ENCODE results near the gene CCND1. TPM values are rescaled to one million over a fixed set of nuclear protein-coding genes. Genes with fewer than 3 reads are reported as not detected.

CCND1 gene
- total and polyA plus RNA-seq, 7 donors: 7.7 to 56.8 (median 15.0) TPM

DNA sequence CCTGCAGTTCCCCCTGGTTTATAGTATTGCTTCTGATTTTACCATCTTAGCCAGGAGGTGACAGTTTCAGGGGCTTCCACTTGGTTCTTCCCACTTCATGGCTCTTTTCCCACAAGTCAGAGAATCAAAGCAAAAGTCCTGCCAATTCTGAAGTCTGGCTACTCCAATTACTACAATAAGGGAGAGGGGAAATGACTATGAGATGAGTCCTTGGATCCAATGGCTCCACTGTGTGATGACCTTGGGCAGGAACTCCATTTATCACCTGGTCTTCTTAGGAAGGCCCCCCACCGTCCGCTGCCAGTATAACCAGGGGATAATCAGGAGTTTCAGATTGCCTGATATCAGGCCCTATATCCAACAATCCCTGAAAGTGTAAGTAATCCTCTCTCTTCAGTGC, 31.6 kb upstream of the CCND1 start:
- no peak for TF ChIP-seq EP300 (IDR thresholded peaks at IDR 0.05)
- no peak for TF ChIP-seq POLR2A (IDR thresholded peaks at IDR 0.05)
- TF ChIP-seq, protein P1, sequence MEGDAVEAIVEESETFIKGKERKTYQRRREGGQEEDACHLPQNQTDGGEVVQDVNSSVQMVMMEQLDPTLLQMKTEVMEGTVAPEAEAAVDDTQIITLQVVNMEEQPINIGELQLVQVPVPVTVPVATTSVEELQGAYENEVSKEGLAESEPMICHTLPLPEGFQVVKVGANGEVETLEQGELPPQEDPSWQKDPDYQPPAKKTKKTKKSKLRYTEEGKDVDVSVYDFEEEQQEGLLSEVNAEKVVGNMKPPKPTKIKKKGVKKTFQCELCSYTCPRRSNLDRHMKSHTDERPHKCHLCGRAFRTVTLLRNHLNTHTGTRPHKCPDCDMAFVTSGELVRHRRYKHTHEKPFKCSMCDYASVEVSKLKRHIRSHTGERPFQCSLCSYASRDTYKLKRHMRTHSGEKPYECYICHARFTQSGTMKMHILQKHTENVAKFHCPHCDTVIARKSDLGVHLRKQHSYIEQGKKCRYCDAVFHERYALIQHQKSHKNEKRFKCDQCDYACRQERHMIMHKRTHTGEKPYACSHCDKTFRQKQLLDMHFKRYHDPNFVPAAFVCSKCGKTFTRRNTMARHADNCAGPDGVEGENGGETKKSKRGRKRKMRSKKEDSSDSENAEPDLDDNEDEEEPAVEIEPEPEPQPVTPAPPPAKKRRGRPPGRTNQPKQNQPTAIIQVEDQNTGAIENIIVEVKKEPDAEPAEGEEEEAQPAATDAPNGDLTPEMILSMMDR (IDR thresholded peaks at IDR 0.05): no peak
- no peak for TF ChIP-seq POLR2AphosphoS5 (IDR thresholded peaks at IDR 0.05)
- Histone ChIP-seq H3K27me3 (no peaks in the 10 kb centered on the region), H3K4me1 (no peaks in the 10 kb centered on the region), H3K4me3 (no peak overlapping the region), H3K27ac (no peak overlapping the region), H3K36me3 (no peaks in the 10 kb centered on the region), H3K9me3 (peaks cover 0 to 10% (median 0%) of the 10 kb centered on the region in 4 donors)
- intact Hi-C loops (cut with DNase I): no loop called here
- 95 to 96% methylated on average over 2 of the region's 2 CpGs for WGBS, 2 donors
- DNase-seq: no peak

DNA sequence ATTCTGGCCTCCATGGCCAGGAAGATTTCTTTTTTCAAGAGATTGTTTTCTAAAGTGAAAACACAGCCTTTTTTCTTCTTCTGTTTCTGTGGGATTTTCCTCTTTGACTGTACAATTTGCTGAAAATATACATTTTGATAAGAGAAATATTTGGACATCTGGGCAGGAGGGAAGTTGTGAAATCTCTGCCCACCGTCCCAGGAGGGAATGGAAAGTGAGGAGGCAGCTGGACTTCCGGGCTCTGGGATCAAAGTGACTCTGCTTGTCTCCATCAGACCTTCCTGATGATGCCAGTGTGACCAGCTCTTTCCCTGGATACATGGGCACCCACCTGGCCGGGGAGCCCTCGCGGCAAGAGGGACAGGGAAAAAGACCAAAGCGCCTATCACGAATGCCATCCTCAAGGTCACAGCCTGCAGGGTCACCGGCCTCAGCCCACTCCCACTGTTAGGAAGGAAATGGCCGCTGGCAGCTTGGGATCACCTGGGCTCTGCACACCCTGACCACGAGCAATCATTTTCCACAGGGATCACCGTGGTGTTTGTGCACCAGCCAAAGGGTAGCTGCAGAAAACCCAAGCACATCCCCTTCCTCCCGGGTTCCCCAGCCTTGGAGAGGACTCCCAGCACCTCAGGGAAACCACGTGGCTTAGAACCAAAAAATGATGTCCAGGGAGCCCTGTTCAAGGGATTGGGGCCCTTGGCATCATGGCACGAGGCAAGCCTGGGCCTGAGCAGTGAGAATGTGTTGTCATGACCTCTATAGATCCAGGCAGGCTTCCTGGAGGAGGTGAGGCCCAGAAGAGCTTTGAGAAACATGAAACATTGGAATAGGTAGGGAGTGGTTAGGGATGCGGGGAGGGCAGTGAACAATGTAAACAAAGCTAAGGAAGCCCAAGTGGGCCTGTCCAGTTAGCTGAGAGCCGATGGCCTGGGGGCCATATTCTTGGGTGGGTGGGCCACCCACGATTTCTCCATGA, 29.1 kb upstream of the CCND1 start:
- no peak for DNase-seq
- 77% methylated on average over 17 of the region's 17 CpGs for WGBS, 2 donors
- TF ChIP-seq POLR2A (IDR thresholded peaks at IDR 0.05) (no peak), EP300 (IDR thresholded peaks at IDR 0.05) (no peak), POLR2AphosphoS5 (IDR thresholded peaks at IDR 0.05) (no peak)
- TF ChIP-seq, protein P1 (IDR thresholded peaks at IDR 0.05): no peak
- H3K4me3 ChIP-seq: no peak overlapping the region
- intact Hi-C loops (cut with DNase I): no loop called here
- no peak overlapping the region for H3K27ac ChIP-seq
- H3K4me1 ChIP-seq: no peaks in the 10 kb centered on the region
- peaks cover 0 to 10% (median 0%) of the 10 kb centered on the region in 4 donors for H3K9me3 ChIP-seq
- peaks cover 0 to 6% (median 0%) of the 10 kb centered on the region in 3 donors for H3K27me3 ChIP-seq
- no peaks in the 10 kb centered on the region for H3K36me3 ChIP-seq

GRCh38 chr11:69613594-69613993, 27.4 kb upstream of the CCND1 start:
- no peaks in the 10 kb centered on the region for H3K4me1 ChIP-seq
- H3K4me3 ChIP-seq: no peak overlapping the region
- DNase-seq: no peak
- 91 to 93% methylated on average over 9 of the region's 9 CpGs for WGBS, 2 donors
- H3K27ac ChIP-seq: no peak overlapping the region
- TF ChIP-seq POLR2AphosphoS5 (IDR thresholded peaks at IDR 0.05) (no peak), POLR2A (IDR thresholded peaks at IDR 0.05) (no peak), EP300 (IDR thresholded peaks at IDR 0.05) (no peak)
- TF ChIP-seq, protein P1 (IDR thresholded peaks at IDR 0.05): no peak
- no peaks in the 10 kb centered on the region for H3K36me3 ChIP-seq
- H3K27me3 ChIP-seq: peaks cover 0 to 6% (median 0%) of the 10 kb centered on the region in 3 donors
- intact Hi-C loops (cut with DNase I): no loop called here
- H3K9me3 ChIP-seq: peaks cover 0 to 10% (median 0%) of the 10 kb centered on the region in 4 donors

GRCh38 chr11:69614085-69614484, 26.9 kb upstream of the CCND1 start:
- Histone ChIP-seq H3K4me1 (no peaks in the 10 kb centered on the region), H3K36me3 (no peaks in the 10 kb centered on the region), H3K4me3 (no peak overlapping the region), H3K9me3 (peaks cover 0 to 8% (median 0%) of the 10 kb centered on the region in 4 donors), H3K27me3 (peaks cover 0 to 6% (median 0%) of the 10 kb centered on the region in 3 donors), H3K27ac (no peak overlapping the region)
- intact Hi-C loops (cut with DNase I): no loop called here
- TF ChIP-seq, protein P1 (IDR thresholded peaks at IDR 0.05): no peak
- no peak for TF ChIP-seq EP300 (IDR thresholded peaks at IDR 0.05)
- TF ChIP-seq POLR2AphosphoS5 (IDR thresholded peaks at IDR 0.05): no peak
- no peak for TF ChIP-seq POLR2A (IDR thresholded peaks at IDR 0.05)
- 87 to 89% methylated on average over 8 of the region's 8 CpGs for WGBS, 2 donors
- DNase-seq: no peak
